IPS-20b (cell line): Measurements from ENCODE around the gene CHST11.

Source experiments
- H3K27ac ChIP-seq: one replicate; pipeline ENCODE4 v1.5.1; 2013; ENCODE audit warnings: low read length
- H3K27me3 ChIP-seq: 2 replicates; pipeline ENCODE4 v1.6.1; 2013; ENCODE audit warnings: mild to moderate bottlenecking, low read length, inconsistent platforms; ENCODE audit not compliant: insufficient read depth
- H3K36me3 ChIP-seq: 2 replicates; pipeline ENCODE4 v1.6.1; 2013; ENCODE audit warnings: low read depth, mild to moderate bottlenecking, inconsistent platforms, low read length, moderate library complexity; ENCODE audit not compliant: insufficient read depth
- H3K4me1 ChIP-seq: 2 replicates; pipeline ENCODE4 v1.6.1; 2013; ENCODE audit warnings: mild to moderate bottlenecking, control low read depth, inconsistent platforms, low read length, moderate library complexity; ENCODE audit not compliant: insufficient read depth
- H3K4me3 ChIP-seq: 2 replicates; pipeline ENCODE4 v1.5.1; 2013; ENCODE audit warnings: mild to moderate bottlenecking, low read length, inconsistent platforms
- H3K9ac ChIP-seq: 2 replicates; pipeline ENCODE4 v1.6.1; 2013; ENCODE audit warnings: low read depth, mild to moderate bottlenecking, inconsistent platforms, low read length, moderate library complexity
- H3K9me3 ChIP-seq: 2 replicates; pipeline ENCODE4 v1.6.1; 2013; ENCODE audit warnings: mild to moderate bottlenecking, low read depth, low read length, inconsistent platforms; ENCODE audit not compliant: insufficient read depth

Gene CHST11

GRCh38 chr12:104664351-104664750 lies 207.6 kb downstream of the CHST11 start:
- Histone ChIP-seq H3K9ac (no peak overlapping the region), H3K36me3 (no peaks in the 10 kb centered on the region), H3K9me3 (no peaks in the 10 kb centered on the region), H3K27ac (no peak overlapping the region), H3K4me3 (no peak overlapping the region), H3K4me1 (no peaks in the 10 kb centered on the region; the same call in 1 of the 2 replicates), H3K27me3 (no peaks in the 10 kb centered on the region)

DNA sequence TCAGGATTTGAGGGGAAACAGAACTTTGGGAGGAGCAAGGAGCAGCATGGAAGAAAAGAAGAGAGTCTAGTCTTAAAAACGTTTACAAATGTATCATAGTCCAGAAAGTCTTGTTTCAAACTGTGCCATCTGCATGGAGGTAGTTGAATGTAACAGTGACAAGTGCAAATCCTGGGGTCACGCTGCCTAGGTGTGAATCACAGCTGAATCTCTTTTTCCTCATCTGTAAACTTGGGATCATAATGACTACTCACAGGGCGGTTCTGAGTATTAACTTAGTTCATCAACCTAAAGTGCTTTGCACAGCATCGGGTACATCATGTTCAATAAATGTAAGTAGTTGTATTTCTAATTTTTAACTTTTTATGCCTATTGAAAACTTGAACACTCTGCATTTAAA lies 208.5 kb downstream of the CHST11 start:
- Histone ChIP-seq H3K9me3 (no peaks in the 10 kb centered on the region), H3K27me3 (no peaks in the 10 kb centered on the region), H3K9ac (no peak overlapping the region), H3K4me3 (no peak overlapping the region), H3K27ac (no peak overlapping the region), H3K4me1 (no peaks in the 10 kb centered on the region; the same call in 1 of the 2 replicates), H3K36me3 (no peaks in the 10 kb centered on the region)

DNA sequence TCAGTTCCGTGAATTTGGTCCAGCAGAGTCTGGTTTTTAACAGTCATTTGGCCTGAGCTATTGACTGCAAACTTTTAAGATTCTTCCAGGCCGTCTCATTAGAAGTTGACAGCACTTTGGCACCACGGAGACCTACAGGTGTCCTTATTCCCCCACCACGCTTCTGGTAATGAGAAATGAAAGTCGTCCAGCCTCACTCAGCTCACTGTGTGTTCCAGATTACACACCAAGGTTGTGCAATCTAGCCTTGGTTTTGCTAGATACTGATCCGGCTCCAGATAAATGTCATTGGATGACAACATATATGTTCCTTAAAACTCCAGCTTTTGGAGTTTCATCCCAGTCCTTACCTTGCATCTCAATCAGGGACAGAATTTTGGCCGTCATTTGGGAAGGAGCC lies 210.4 kb downstream of the CHST11 start:
- Histone ChIP-seq H3K27me3 (no peaks in the 10 kb centered on the region), H3K27ac (no peak overlapping the region), H3K9me3 (no peaks in the 10 kb centered on the region), H3K36me3 (no peaks in the 10 kb centered on the region), H3K4me1 (peaks cover 12% of the 10 kb centered on the region), H3K4me3 (no peak overlapping the region), H3K9ac (no peak overlapping the region)

GRCh38 chr12:104668274-104668718 lies 211.5 kb downstream of the CHST11 start:
- H3K27me3 ChIP-seq = no peaks in the 10 kb centered on the region
- no peaks in the 10 kb centered on the region for H3K9me3 ChIP-seq
- no peak overlapping the region for H3K27ac ChIP-seq
- H3K9ac ChIP-seq = no peak overlapping the region
- no peak overlapping the region for H3K4me3 ChIP-seq
- H3K36me3 ChIP-seq = no peaks in the 10 kb centered on the region
- H3K4me1 ChIP-seq = peaks cover 12% of the 10 kb centered on the region

- Histone ChIP-seq H3K36me3 (no peaks in the 10 kb centered on the region), H3K27me3 (no peaks in the 10 kb centered on the region), H3K4me1 (peaks cover 12% of the 10 kb centered on the region), H3K9me3 (no peaks in the 10 kb centered on the region), H3K4me3 (no peak overlapping the region), H3K9ac (no peak overlapping the region), H3K27ac (no peak overlapping the region)
Observed at GRCh38 chr12:104669089-104669721, 212.5 kb downstream of the CHST11 start.

DNA sequence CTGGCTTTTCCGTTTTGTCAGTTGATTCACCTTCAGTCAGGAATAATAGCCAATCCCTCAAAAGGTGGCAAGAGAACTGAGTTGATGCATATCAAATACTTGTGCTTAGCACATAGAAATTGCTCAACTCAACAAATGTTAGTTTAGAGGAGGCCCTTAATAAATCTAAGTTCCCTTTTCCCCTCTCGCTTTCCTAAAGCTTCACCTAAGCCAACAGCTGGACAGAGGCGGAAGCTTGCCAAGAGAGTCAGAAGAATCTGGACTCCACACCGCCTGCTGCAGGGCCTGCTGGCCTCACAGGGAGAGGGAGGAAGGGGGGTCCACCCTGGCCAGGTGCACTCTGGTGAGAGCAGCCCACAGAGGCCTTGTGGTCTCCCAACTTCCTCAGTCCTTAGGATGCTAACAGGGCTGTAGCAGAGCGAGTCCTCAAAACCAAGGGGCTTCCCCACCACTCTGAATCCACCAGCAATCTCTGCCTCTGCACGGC lies 213.1 kb downstream of the CHST11 start:
- no peaks in the 10 kb centered on the region for H3K27me3 ChIP-seq
- H3K27ac ChIP-seq = no peak overlapping the region
- no peaks in the 10 kb centered on the region for H3K36me3 ChIP-seq
- no peak overlapping the region for H3K9ac ChIP-seq
- no peak overlapping the region for H3K4me3 ChIP-seq
- peaks cover 12% of the 10 kb centered on the region for H3K4me1 ChIP-seq
- H3K9me3 ChIP-seq = no peaks in the 10 kb centered on the region

DNA sequence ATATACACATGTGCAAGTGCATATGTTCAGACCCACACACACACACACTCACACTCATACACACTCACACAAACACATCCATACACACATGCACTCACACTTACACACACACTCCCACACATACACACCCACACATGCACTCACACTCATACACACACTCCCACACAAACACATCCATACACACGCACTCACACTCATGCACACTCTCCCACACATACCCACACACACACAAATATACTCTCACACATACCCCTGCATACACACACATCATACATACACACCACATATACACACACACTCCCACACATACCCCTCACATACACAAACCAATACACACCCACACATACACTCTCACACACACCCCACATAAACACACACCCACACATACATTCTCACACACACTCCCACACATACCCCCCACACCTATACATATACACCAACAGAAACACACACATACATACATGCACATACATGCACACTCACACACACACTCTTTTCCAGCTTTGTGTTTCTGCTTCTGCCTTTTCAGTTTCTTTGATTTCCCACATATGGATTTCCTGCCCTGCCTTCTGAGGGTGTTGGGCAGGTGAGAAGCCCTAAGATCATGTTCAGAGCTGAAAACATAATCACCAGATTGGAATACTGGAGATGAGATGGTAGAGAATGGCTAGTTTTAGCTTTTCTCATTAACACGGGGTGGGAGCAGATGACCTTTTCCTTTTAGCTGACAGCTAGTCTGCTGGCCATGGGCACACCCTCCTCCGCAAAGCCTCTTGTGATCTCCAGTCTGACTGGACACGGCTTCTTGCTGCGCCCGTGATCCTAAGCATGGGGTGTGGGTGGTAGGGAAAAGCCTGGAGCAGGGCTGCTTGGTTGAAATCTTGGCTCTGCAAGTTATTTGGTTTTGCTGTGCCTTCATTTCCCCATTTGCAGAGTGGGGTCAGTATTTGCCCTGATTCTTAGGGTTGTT lies 214.0 kb downstream of the CHST11 start:
- Histone ChIP-seq H3K9me3 (no peaks in the 10 kb centered on the region), H3K36me3 (no peaks in the 10 kb centered on the region), H3K27me3 (no peaks in the 10 kb centered on the region), H3K27ac (no peak overlapping the region), H3K4me1 (peaks cover 12% of the 10 kb centered on the region), H3K4me3 (no peak overlapping the region), H3K9ac (no peak overlapping the region)

DNA sequence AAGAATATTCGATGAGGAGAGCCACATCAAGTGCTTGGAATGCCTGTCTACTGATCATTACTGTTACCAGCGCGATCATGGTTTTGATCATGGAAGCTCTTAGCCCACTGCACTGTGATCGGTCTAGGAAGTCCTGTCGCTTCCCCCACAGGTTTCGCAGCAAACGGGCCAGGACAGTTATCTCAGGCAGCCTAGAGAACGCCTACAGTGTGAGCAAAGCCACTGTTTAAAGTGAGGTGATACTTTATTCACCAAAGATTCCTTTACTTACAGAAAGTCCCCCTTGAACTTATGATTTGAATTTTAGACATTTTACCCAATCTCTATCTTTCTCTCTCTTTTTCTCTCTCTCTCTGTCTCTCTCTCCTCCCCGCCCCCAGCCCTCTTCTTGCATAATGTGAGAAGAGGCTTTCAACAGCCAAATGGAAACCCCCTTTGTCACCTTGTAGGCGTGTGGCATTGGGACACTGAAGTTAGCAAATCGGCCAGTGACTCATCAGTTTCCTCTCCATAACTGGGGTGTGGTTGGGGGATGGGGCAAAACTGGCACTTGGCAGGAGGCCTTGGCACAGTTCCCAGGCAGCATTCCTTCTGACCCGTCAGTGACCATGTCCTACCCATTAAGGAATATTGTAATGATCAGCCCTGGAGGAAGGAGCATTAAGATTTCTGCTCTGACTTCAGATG lies 214.8 kb downstream of the CHST11 start:
- H3K27ac ChIP-seq = no peak overlapping the region
- H3K9me3 ChIP-seq = no peaks in the 10 kb centered on the region
- H3K27me3 ChIP-seq = no peaks in the 10 kb centered on the region
- H3K9ac ChIP-seq = no peak overlapping the region
- no peaks in the 10 kb centered on the region for H3K36me3 ChIP-seq
- H3K4me3 ChIP-seq = no peak overlapping the region
- peaks cover 12% of the 10 kb centered on the region for H3K4me1 ChIP-seq

DNA sequence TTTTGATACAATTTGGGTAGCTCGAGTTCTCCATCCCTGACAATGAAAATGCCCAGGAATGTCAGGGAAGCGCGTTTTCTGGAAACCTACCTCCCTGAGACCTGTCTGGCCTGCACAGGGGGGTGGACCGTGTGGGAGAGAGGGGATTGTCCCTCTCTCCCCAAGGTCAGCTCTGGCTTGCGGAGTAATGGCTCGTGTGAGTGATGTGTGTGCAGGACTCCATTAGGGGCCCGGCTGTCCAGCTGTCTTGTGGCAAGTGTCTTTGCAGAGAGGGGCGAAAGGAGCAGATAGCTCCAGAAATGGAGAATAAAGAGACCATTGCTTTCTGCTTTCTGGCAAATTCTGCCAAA lies 215.3 kb downstream of the CHST11 start:
- H3K27ac ChIP-seq = no peak overlapping the region
- no peak overlapping the region for H3K9ac ChIP-seq
- H3K4me1 ChIP-seq = peaks cover 12% of the 10 kb centered on the region
- H3K36me3 ChIP-seq = no peaks in the 10 kb centered on the region
- H3K9me3 ChIP-seq = no peaks in the 10 kb centered on the region
- no peaks in the 10 kb centered on the region for H3K27me3 ChIP-seq
- no peak overlapping the region for H3K4me3 ChIP-seq

DNA sequence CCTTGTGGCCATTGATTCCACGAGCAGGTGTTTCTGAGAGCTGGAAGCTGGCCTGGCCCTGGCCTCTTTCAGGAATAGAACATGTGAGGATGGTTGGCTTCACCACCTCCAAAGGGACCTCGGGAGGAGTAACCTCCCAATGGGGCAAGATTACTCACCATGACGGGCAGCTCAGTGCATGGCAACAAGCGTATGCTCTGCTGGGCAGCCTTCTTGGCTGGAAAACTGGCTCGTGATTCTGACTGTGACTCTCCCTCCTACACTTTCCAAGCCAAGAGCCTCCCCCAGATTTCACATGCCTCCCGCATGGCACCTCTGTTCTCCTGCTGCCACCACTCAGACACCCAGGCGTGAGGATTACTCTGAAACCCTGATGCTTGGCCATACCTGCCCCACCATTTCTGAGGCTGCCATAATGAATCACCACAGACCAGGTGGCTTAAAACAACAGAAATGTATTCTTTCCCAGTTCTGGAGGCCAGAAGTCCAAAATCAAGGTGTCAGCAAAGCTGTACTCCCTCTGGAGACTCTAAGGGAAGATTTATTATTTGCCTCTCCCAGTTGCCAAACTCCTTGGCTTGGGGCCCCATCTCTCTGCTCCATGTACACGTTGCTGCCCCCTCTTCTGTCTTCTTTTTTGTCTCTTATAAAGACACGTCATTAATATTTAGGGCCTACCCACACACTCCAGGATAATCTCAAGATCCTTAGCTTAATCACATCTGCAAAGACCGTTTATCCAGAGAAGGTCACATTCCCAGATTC lies 215.9 kb downstream of the CHST11 start:
- H3K27me3 ChIP-seq = no peaks in the 10 kb centered on the region
- no peak overlapping the region for H3K9ac ChIP-seq
- H3K27ac ChIP-seq = no peak overlapping the region
- no peaks in the 10 kb centered on the region for H3K36me3 ChIP-seq
- H3K4me1 ChIP-seq = peaks cover 12% of the 10 kb centered on the region
- no peak overlapping the region for H3K4me3 ChIP-seq
- H3K9me3 ChIP-seq = no peaks in the 10 kb centered on the region

DNA sequence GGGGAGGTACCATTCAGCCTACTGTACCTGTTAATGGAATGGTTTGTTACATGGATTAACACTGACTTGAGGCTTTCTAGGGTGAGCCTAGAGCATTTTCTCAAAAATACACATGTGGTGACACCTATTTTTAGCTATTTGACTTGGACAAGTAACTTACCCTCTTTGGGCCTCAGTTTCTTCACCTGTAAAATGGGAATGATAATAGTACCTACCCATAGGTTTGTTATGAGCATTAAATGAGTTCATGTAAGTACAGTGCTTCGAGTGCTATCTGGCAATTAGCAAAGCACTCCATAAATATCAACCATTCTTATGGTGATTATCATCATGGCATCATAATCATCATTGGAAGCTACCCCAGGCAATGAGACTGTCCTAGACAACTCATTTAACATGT lies 216.5 kb downstream of the CHST11 start:
- H3K4me3 ChIP-seq = no peak overlapping the region
- no peaks in the 10 kb centered on the region for H3K9me3 ChIP-seq
- H3K27me3 ChIP-seq = no peaks in the 10 kb centered on the region
- H3K9ac ChIP-seq = no peak overlapping the region
- no peak overlapping the region for H3K27ac ChIP-seq
- peaks cover 12% of the 10 kb centered on the region for H3K4me1 ChIP-seq
- no peaks in the 10 kb centered on the region for H3K36me3 ChIP-seq
